Activated CD8-positive, alpha-beta memory T cell treated with anti-CD3 and anti-CD28 coated beads, Interleukin-2, amount 50 U/mL, for 1 hour (primary cell): ENCODE measurements around the gene DCTN1.

Source experiments
- DNase-seq: peaks from one replicate; pipeline ENCODE4 v3.0.0-alpha.2; 2020; ENCODE audit errors: extremely low read depth

Gene DCTN1

GRCh38 chr2:74413001-74413698 lies 33.0 kb upstream of the DCTN1 start:
- no peak for DNase-seq

GRCh38 chr2:74407682-74408081 lies 27.6 kb upstream of the DCTN1 start:
- no peak for DNase-seq

- DNase-seq, result no peak
These were observed 25.9 kb upstream of the DCTN1 start for GRCh38 chr2:74406035-74406434.

- DNase-seq, result no peak
These were observed 21.8 kb upstream of the DCTN1 start for GRCh38 chr2:74401891-74402290.

GRCh38 chr2:74399785-74400184 lies 19.7 kb upstream of the DCTN1 start:
- DNase-seq, result no peak

- no peak for DNase-seq
These were observed 16.0 kb upstream of the DCTN1 start for GRCh38 chr2:74396149-74396548.

GRCh38 chr2:74393525-74393924 lies 13.4 kb upstream of the DCTN1 start:
- DNase-seq, result no peak

- no peak for DNase-seq
These were observed 12.3 kb upstream of the DCTN1 start for GRCh38 chr2:74392449-74392743.

GRCh38 chr2:74391580-74392448 lies 11.7 kb upstream of the DCTN1 start:
- peak; percentile 89 for DNase-seq

GRCh38 chr2:74391209-74391579 lies 11.1 kb upstream of the DCTN1 start:
- no peak for DNase-seq

- no peak for DNase-seq
These were observed 10.5 kb upstream of the DCTN1 start for GRCh38 chr2:74390606-74391005.

- no peak for DNase-seq
These were observed 7.2 kb upstream of the DCTN1 start for GRCh38 chr2:74387346-74387745.

GRCh38 chr2:74385396-74385795 lies 5.3 kb upstream of the DCTN1 start:
- no peak for DNase-seq

GRCh38 chr2:74384051-74384450 lies 3.9 kb upstream of the DCTN1 start:
- DNase-seq, result no peak

GRCh38 chr2:74383254-74383653 lies 3.1 kb upstream of the DCTN1 start:
- no peak for DNase-seq

- DNase-seq, result no peak
These were observed 1.6 kb upstream of the DCTN1 start for GRCh38 chr2:74381751-74382150.

GRCh38 chr2:74378007-74378406 lies 2.1 kb downstream of the DCTN1 start:
- DNase-seq, result no peak

- DNase-seq, result no peak
These were observed 4.3 kb downstream of the DCTN1 start for GRCh38 chr2:74375838-74376237.

GRCh38 chr2:74374509-74375205 lies 5.5 kb downstream of the DCTN1 start:
- no peak for DNase-seq

- DNase-seq, result no peak
These were observed 6.1 kb downstream of the DCTN1 start for GRCh38 chr2:74373985-74374384.

- DNase-seq, result no peak
These were observed 6.9 kb downstream of the DCTN1 start for GRCh38 chr2:74373221-74373676.

GRCh38 chr2:74372674-74373073 lies 7.4 kb downstream of the DCTN1 start:
- no peak for DNase-seq

GRCh38 chr2:74371421-74371820 lies 8.7 kb downstream of the DCTN1 start:
- no peak for DNase-seq
